ENCODE results near the gene GRIK4. TPM values are rescaled to one million over a fixed set of nuclear protein-coding genes. Genes with fewer than 3 reads are reported as not detected.

The GRIK4 gene
- total and polyA plus RNA-seq, 2 donors (not counting 3 experiments of a cell fraction or from before 2014, with no cell fraction given) = 0.81 to 1.6 TPM

DNA sequence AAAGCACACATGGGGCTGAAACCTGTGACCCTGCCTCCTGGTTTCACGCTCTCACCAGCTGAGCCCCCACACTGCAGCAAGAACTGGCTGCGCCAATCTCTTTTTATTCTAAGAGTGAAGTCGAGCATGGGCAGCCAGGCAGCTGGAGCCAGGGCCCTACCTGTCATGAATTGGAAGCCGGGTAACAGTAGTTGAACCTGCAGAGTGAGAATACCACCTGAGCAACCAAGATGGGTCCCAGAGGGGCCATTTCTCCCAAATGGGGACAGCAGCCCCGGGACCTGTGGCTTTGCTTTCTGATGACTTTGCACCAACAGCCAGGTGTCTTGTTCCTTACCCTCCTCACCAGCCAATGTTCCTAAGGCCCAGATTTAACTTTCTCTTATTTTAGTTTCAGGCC, 178.9 kb downstream of the GRIK4 start:
- H3K9me3 ChIP-seq (replicated peaks; ENCODE audit: control insufficient read depth, insufficient read depth, low read length) = no peaks in the 10 kb centered on the region
- H3K27ac ChIP-seq (ENCODE audit: insufficient read depth, low read depth, low read length) = no peak overlapping the region
- intact Hi-C loops (cut with micrococcal nuclease) = no loop called here
- TF ChIP-seq FOS (IDR thresholded peaks at IDR 0.05; ENCODE audit: borderline replicate concordance, insufficient read depth, low read length) = no peak
- TF ChIP-seq GATA2 (IDR thresholded peaks at IDR 0.05; ENCODE audit: insufficient read depth, insufficient read length, low read depth, low read length) = no peak
- TF ChIP-seq POLR2A (IDR thresholded peaks at IDR 0.05; ENCODE audit: low read depth, low read length) = no peak
- no peak for TF ChIP-seq JUN (IDR thresholded peaks at IDR 0.05; ENCODE audit: borderline replicate concordance, insufficient read depth, insufficient read length, low read depth)
- TF ChIP-seq, protein P1, sequence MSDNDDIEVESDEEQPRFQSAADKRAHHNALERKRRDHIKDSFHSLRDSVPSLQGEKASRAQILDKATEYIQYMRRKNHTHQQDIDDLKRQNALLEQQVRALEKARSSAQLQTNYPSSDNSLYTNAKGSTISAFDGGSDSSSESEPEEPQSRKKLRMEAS (IDR thresholded peaks at IDR 0.05; ENCODE audit: insufficient read depth, insufficient read length) = no peak
- no peak for TF ChIP-seq EZH2 (IDR thresholded peaks at IDR 0.05; ENCODE audit: borderline replicate concordance, low read depth, low read length, severe bottlenecking)
- no peak for TF ChIP-seq MYC (IDR thresholded peaks at IDR 0.05; ENCODE audit: low read depth, low read length)
- TF ChIP-seq, protein P2, sequence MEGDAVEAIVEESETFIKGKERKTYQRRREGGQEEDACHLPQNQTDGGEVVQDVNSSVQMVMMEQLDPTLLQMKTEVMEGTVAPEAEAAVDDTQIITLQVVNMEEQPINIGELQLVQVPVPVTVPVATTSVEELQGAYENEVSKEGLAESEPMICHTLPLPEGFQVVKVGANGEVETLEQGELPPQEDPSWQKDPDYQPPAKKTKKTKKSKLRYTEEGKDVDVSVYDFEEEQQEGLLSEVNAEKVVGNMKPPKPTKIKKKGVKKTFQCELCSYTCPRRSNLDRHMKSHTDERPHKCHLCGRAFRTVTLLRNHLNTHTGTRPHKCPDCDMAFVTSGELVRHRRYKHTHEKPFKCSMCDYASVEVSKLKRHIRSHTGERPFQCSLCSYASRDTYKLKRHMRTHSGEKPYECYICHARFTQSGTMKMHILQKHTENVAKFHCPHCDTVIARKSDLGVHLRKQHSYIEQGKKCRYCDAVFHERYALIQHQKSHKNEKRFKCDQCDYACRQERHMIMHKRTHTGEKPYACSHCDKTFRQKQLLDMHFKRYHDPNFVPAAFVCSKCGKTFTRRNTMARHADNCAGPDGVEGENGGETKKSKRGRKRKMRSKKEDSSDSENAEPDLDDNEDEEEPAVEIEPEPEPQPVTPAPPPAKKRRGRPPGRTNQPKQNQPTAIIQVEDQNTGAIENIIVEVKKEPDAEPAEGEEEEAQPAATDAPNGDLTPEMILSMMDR (IDR thresholded peaks at IDR 0.05; ENCODE audit: extremely low read depth in 1 of 2, insufficient read depth in 1 of 2, low read depth in 1 of 2, low read length in 2 of 2) = no peak
- no peak for TF ChIP-seq POLR2AphosphoS5 (IDR thresholded peaks at IDR 0.05; ENCODE audit: insufficient read depth, low read depth, low read length)
- no peak for FAIRE-seq
- H3K9me1 ChIP-seq (replicated peaks; ENCODE audit: control insufficient read depth, extremely low read depth, insufficient read depth, low read length) = no peaks in the 10 kb centered on the region
- no peaks in the 10 kb centered on the region for H3K79me2 ChIP-seq (ENCODE audit: control insufficient read depth, insufficient read depth, low read length)
- H4K20me1 ChIP-seq (replicated peaks; ENCODE audit: control insufficient read depth, extremely low read depth, insufficient read depth, low read length) = no peaks in the 10 kb centered on the region
- H3K4me1 ChIP-seq (ENCODE audit: control insufficient read depth, extremely low read depth, insufficient read depth, low read length) = no peaks in the 10 kb centered on the region
- POLR2A ChIA-PET = no interaction called here
- peaks cover 2 to 10% of the 10 kb centered on the region in 2 experiments for H3K27me3 ChIP-seq (ENCODE audit: control insufficient read depth in 2 of 2, insufficient read depth in 2 of 2, low read length in 2 of 2)
- CTCF ChIA-PET = no interaction called here
- dilution Hi-C loops (cut with MboI; ENCODE audit: extremely low pct_ligation_motif_present, low sequenced_read_pairs) = no loop called here
- H3K4me3 ChIP-seq (replicated peaks in 1 of 3; ENCODE audit: insufficient read depth in 1 of 3, low read depth in 1 of 3, low read length in 3 of 3) = no peak overlapping the region
- DNase-seq (ENCODE audit: low read depth, low spot score) = no peak
- no TSS peak for BruUV-seq (replicated peaks)
- no peak overlapping the region for H3K4me2 ChIP-seq (ENCODE audit: insufficient read depth, low read length)
- H3K9ac ChIP-seq (replicated peaks; ENCODE audit: extremely low read depth, insufficient read depth, low read length) = no peak overlapping the region
- H2AFZ ChIP-seq (ENCODE audit: low read depth, low read length) = no peak overlapping the region
- no peaks in the 10 kb centered on the region for H3K36me3 ChIP-seq (ENCODE audit: control insufficient read depth in 2 of 2, extremely low read depth in 1 of 2, insufficient read depth in 2 of 2, low read length in 2 of 2)
